Measurements from ENCODE around the gene FGF16. TPM values are rescaled to one million over a fixed set of nuclear protein-coding genes. Genes with fewer than 3 reads are reported as not detected.

Gene FGF16
- total RNA-seq, 1 experiment from 2014 or later = not detected

DNA sequence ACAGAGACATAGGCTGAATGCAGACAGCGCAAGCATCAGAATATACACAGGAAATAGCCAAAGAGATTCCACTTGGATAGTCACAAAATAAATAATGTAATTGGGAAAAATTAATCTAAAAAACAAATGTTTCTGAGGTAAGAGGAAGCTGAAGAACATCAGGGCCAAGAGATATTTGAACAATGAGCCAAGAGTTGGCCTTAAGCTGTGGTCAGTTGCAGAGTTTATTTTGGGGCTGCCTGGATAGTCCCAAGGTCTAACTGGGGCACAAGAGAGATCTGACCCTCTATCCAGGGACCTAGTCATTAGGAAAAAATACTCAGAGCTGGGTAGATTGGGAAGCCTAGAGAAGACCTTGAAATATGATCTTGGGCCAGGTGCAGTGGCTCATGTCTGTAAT, 31.3 kb upstream of the FGF16 start:
- intact Hi-C loops (cut with micrococcal nuclease; ENCODE audit: unreplicated experiment) (no loop called here), in situ Hi-C loops (cut with HindIII; ENCODE audit: low pct_unique_long_range_greater_than_20kb, low sequenced_read_pairs) (no loop called here)
- no peak for ATAC-seq
- Histone ChIP-seq H3K36me3 (ENCODE audit: control insufficient read depth, insufficient read depth, low read length) (no peaks in the 10 kb centered on the region), H3K9me3 (ENCODE audit: control insufficient read depth, insufficient read depth, low read depth, low read length) (no peaks in the 10 kb centered on the region), H3K4me3 (ENCODE audit: low read depth in 2 of 2, low read length in 2 of 2) (no peak overlapping the region), H3K27me3 (ENCODE audit: control insufficient read depth, insufficient read depth, low read length) (no peaks in the 10 kb centered on the region; the same call in 1 of the 2 replicates), H3K4me1 (ENCODE audit: control insufficient read depth, insufficient read depth, low read length) (no peaks in the 10 kb centered on the region), H3K27ac (ENCODE audit: low read length) (no peak overlapping the region)
- BruUV-seq (replicated peaks) = no TSS peak
- ChIA-PET CTCF (no interaction called here), POLR2A (no interaction called here)
- no peak for DNase-seq (ENCODE audit: low read depth, low spot score)
- TF ChIP-seq POLR2AphosphoS5 (IDR thresholded peaks at IDR 0.05; ENCODE audit: low read depth, low read length) (no peak), TCF7L2 (IDR thresholded peaks at IDR 0.05; ENCODE audit: low read depth, low read length) (no peak), SIN3A (IDR thresholded peaks at IDR 0.05; ENCODE audit: borderline replicate concordance, insufficient read depth, low read depth, low read length) (no peak)
- TF ChIP-seq, protein P1, sequence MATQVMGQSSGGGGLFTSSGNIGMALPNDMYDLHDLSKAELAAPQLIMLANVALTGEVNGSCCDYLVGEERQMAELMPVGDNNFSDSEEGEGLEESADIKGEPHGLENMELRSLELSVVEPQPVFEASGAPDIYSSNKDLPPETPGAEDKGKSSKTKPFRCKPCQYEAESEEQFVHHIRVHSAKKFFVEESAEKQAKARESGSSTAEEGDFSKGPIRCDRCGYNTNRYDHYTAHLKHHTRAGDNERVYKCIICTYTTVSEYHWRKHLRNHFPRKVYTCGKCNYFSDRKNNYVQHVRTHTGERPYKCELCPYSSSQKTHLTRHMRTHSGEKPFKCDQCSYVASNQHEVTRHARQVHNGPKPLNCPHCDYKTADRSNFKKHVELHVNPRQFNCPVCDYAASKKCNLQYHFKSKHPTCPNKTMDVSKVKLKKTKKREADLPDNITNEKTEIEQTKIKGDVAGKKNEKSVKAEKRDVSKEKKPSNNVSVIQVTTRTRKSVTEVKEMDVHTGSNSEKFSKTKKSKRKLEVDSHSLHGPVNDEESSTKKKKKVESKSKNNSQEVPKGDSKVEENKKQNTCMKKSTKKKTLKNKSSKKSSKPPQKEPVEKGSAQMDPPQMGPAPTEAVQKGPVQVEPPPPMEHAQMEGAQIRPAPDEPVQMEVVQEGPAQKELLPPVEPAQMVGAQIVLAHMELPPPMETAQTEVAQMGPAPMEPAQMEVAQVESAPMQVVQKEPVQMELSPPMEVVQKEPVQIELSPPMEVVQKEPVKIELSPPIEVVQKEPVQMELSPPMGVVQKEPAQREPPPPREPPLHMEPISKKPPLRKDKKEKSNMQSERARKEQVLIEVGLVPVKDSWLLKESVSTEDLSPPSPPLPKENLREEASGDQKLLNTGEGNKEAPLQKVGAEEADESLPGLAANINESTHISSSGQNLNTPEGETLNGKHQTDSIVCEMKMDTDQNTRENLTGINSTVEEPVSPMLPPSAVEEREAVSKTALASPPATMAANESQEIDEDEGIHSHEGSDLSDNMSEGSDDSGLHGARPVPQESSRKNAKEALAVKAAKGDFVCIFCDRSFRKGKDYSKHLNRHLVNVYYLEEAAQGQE (IDR thresholded peaks at IDR 0.05; ENCODE audit: insufficient read depth in 1 of 2, low read depth in 2 of 2, low read length in 1 of 2) = no peak
- TF ChIP-seq, protein P2, sequence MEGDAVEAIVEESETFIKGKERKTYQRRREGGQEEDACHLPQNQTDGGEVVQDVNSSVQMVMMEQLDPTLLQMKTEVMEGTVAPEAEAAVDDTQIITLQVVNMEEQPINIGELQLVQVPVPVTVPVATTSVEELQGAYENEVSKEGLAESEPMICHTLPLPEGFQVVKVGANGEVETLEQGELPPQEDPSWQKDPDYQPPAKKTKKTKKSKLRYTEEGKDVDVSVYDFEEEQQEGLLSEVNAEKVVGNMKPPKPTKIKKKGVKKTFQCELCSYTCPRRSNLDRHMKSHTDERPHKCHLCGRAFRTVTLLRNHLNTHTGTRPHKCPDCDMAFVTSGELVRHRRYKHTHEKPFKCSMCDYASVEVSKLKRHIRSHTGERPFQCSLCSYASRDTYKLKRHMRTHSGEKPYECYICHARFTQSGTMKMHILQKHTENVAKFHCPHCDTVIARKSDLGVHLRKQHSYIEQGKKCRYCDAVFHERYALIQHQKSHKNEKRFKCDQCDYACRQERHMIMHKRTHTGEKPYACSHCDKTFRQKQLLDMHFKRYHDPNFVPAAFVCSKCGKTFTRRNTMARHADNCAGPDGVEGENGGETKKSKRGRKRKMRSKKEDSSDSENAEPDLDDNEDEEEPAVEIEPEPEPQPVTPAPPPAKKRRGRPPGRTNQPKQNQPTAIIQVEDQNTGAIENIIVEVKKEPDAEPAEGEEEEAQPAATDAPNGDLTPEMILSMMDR (IDR thresholded peaks at IDR 0.05) = no peak

DNA sequence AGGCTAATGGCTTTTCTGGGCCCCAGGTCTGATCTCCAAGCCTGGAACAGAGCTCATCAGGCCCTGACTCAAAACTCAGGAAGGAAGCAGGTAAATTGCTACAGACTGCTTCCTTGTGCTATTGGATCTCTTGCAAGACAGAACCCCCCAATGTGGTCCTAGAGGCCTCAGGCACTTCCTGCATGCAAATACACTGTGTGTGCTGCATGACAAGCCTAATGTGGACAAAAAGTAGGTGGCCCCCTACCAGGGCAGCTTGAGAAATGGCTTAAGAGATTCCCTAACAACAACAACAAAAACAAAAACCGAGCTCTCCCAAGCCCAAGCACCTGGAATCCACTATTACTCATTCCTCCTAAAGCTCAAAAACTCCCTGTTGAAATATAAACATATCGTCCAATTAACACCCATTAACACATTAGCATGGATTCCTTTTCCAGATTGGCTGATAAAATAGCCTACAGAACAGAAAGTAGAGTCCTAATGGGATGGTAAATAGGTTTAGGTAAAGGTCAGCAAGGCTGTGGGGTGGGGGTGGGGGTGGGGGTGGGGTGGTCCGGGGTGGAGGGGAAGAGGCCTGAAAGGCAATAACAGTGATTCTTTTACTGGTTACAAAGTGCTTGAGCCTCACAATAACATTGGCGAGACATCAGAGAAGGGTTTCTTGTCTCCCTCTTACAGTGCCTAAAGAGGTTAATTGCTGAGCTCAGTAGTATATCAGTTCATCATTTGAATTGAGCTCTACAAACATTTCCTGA, 24.1 kb upstream of the FGF16 start:
- H3K9me3 ChIP-seq (ENCODE audit: control insufficient read depth, insufficient read depth, low read depth, low read length) = no peaks in the 10 kb centered on the region
- DNase-seq (ENCODE audit: low read depth, low spot score) (no peak), ATAC-seq (no peak)
- TF ChIP-seq, protein P1 (IDR thresholded peaks at IDR 0.05; ENCODE audit: insufficient read depth in 1 of 2, low read depth in 2 of 2, low read length in 1 of 2) = no peak
- TF ChIP-seq POLR2AphosphoS5 (IDR thresholded peaks at IDR 0.05; ENCODE audit: low read depth, low read length) (no peak), TCF7L2 (IDR thresholded peaks at IDR 0.05; ENCODE audit: low read depth, low read length) (no peak), SIN3A (IDR thresholded peaks at IDR 0.05; ENCODE audit: borderline replicate concordance, insufficient read depth, low read depth, low read length) (no peak)
- TF ChIP-seq, protein P2 (IDR thresholded peaks at IDR 0.05) = no peak
- H3K4me1 ChIP-seq (ENCODE audit: control insufficient read depth, insufficient read depth, low read length) = no peaks in the 10 kb centered on the region
- H3K36me3 ChIP-seq (ENCODE audit: control insufficient read depth, insufficient read depth, low read length) = no peaks in the 10 kb centered on the region
- intact Hi-C loops (cut with micrococcal nuclease; ENCODE audit: unreplicated experiment) (no loop called here), in situ Hi-C loops (cut with HindIII; ENCODE audit: low pct_unique_long_range_greater_than_20kb, low sequenced_read_pairs) (no loop called here)
- H3K27me3 ChIP-seq (ENCODE audit: control insufficient read depth, insufficient read depth, low read length) = no peaks in the 10 kb centered on the region; the same call in 1 of the 2 replicates
- no peak overlapping the region for H3K27ac ChIP-seq (ENCODE audit: low read length)
- BruUV-seq (replicated peaks) = no TSS peak
- ChIA-PET POLR2A (no interaction called here), CTCF (no interaction called here)
- no peak overlapping the region for H3K4me3 ChIP-seq (ENCODE audit: low read depth in 2 of 2, low read length in 2 of 2)

Measured in Panc1 (cell line).